OCI-LY7 (cell line): ENCODE measurements around the gene C18orf32.

Experiments
- EZH2phosphoT487 ChIP-seq: fragments of 200-600 bp; sonication (generic); IDR thresholded peaks from 2 replicates; pipeline ENCODE4 v1.6.1; 2018; ENCODE audit warnings: low read depth, borderline replicate concordance, mild to moderate bottlenecking, mixed run types, antibody characterized with exemption, low read length, moderate library complexity, mixed read lengths
- TF ChIP-seq, protein P1 (sequence below): fragments of 200-600 bp; sonication (generic); conservative IDR thresholded peaks from 2 replicates; pipeline ENCODE4 v1.5.1; 2014; ENCODE audit warnings: mild to moderate bottlenecking, antibody characterized with exemption, low read length, moderate library complexity, mixed read lengths

DNA sequence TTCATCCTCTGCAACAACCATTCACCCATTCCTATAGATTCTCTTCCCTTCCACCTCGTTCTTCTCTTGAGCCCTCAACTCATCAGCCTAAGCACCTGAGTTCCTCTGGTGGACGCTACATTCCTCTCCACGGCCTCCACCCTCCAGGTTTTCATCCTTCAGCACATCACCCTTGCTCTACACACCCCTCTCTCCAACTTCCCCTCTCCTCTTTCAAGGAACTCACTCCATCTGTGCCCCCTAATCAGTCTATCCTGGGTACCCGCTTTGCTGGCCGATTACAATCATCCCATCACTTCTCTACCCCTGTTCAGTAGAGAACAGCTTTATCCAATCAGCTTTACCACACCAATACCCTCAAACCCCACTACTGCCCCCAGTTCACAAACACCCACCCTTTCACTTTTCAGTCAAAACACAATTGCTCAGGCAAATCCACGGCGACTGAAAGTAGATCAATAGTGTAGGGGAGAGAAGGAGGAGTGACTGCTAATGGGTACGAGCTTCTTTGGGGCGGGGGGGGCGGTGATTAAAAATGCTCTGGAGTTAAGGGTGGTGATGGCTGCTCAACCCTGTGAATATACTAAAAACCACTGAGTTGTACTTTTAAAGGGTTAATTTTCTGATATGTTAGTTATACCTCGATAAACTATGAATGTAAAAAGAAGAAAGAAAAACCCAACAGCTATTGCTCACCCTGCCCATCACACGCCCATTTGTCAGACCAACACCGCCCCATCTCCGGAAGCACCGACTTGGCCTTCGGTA lies 27.4 kb downstream of the C18orf32 start:
- TF ChIP-seq, protein P1, sequence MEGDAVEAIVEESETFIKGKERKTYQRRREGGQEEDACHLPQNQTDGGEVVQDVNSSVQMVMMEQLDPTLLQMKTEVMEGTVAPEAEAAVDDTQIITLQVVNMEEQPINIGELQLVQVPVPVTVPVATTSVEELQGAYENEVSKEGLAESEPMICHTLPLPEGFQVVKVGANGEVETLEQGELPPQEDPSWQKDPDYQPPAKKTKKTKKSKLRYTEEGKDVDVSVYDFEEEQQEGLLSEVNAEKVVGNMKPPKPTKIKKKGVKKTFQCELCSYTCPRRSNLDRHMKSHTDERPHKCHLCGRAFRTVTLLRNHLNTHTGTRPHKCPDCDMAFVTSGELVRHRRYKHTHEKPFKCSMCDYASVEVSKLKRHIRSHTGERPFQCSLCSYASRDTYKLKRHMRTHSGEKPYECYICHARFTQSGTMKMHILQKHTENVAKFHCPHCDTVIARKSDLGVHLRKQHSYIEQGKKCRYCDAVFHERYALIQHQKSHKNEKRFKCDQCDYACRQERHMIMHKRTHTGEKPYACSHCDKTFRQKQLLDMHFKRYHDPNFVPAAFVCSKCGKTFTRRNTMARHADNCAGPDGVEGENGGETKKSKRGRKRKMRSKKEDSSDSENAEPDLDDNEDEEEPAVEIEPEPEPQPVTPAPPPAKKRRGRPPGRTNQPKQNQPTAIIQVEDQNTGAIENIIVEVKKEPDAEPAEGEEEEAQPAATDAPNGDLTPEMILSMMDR: no peak
- no peak for TF ChIP-seq EZH2phosphoT487
